GM13976 (cell line): ENCODE data around the gene AGBL1.

ENCODE experiments used
- DNase-seq: peaks from one replicate; pipeline ENCODE4 v3.0.0; 2012; ENCODE audit warnings: low spot score
- CTCF ChIP-seq: IDR thresholded peaks from 2 replicates; pipeline ENCODE4 v1.5.1; 2012; ENCODE audit warnings: borderline replicate concordance, mild to moderate bottlenecking; ENCODE audit not compliant: insufficient read depth; ENCODE audit errors: extremely low read depth, missing control alignments, control extremely low read depth
- in situ Hi-C: fragments of 300-500 bp; cut with MboI; formaldehyde crosslinking; loops from one replicate; pipeline ENCODE4 v1.12.0; 2022; ENCODE audit warnings: low sequenced_read_pairs, mixed read lengths, inconsistent platforms; ENCODE audit not compliant: unreplicated experiment

Gene AGBL1

GRCh38 chr15:86776145-86776544 is 696.5 kb downstream of the AGBL1 start:
- in situ Hi-C loops = no loop called here
- TF ChIP-seq CTCF = no peak
- no peak for DNase-seq

GRCh38 chr15:86796521-86796920 is 716.9 kb downstream of the AGBL1 start:
- TF ChIP-seq CTCF = no peak
- in situ Hi-C loops = no loop called here
- no peak for DNase-seq

- in situ Hi-C loops = no loop called here
- DNase-seq = no peak
These were observed 717.5 kb downstream of the AGBL1 start for GRCh38 chr15:86797135-86797534.

GRCh38 chr15:86799226-86799625 is 719.6 kb downstream of the AGBL1 start:
- no peak for DNase-seq
- in situ Hi-C loops = no loop called here
- no peak for TF ChIP-seq CTCF

More at GRCh38 chr15:86797135-86797534, 717.5 kb downstream of the AGBL1 start:
- TF ChIP-seq CTCF = no peak

GRCh38 chr15:86802244-86802643 is 722.6 kb downstream of the AGBL1 start:
- in situ Hi-C loops = no loop called here
- no peak for TF ChIP-seq CTCF
- DNase-seq = no peak

- no peak for TF ChIP-seq CTCF
- DNase-seq = no peak
- in situ Hi-C loops = no loop called here
These were observed 724.7 kb downstream of the AGBL1 start for GRCh38 chr15:86804406-86804805.

- DNase-seq = no peak
- no peak for TF ChIP-seq CTCF
- in situ Hi-C loops = no loop called here
These were observed 730.7 kb downstream of the AGBL1 start for GRCh38 chr15:86810329-86810728.
